Rectal smooth muscle tissue (tissue), 1 donor: ENCODE data around the gene GLTP.
A peak's percentile ranks its signal among the peaks of the same experiment; 100 is the strongest.

Experiments used
- H3K27ac ChIP-seq: one replicate; pipeline ENCODE4 v1.7.0; 2013; ENCODE audit warnings: low read depth, low read length, inconsistent platforms
- H3K27me3 ChIP-seq: one replicate; pipeline ENCODE4 v1.7.0; 2013; ENCODE audit warnings: low read length; ENCODE audit not compliant: control insufficient read depth, insufficient read depth
- H3K36me3 ChIP-seq: one replicate; pipeline ENCODE4 v1.7.0; 2013; ENCODE audit warnings: low read length; ENCODE audit not compliant: control insufficient read depth, insufficient read depth
- H3K4me1 ChIP-seq: one replicate; pipeline ENCODE4 v1.7.0; 2013; ENCODE audit warnings: low read length; ENCODE audit not compliant: control insufficient read depth, insufficient read depth
- H3K4me3 ChIP-seq: one replicate; pipeline ENCODE4 v1.7.0; 2013; ENCODE audit warnings: low read length
- H3K9ac ChIP-seq: one replicate; pipeline ENCODE4 v1.7.0; 2013; ENCODE audit warnings: low read length

GLTP gene

GRCh38 chr12:109919456-109919855, 39.1 kb upstream of the GLTP start:
- Histone ChIP-seq H3K4me1 (no peaks in the 10 kb centered on the region), H3K27ac (no peak overlapping the region), H3K27me3 (no peaks in the 10 kb centered on the region), H3K4me3 (no peak overlapping the region), H3K9ac (no peak overlapping the region), H3K36me3 (peaks cover 29% of the 10 kb centered on the region)

- H3K27ac ChIP-seq: no peak overlapping the region
Observed at GRCh38 chr12:109916045-109916444, 35.7 kb upstream of the GLTP start.

GRCh38 chr12:109915171-109916040, 35.1 kb upstream of the GLTP start:
- Histone ChIP-seq H3K36me3 (peaks cover 44% of the 10 kb centered on the region), H3K9ac (no peak overlapping the region), H3K4me3 (no peak overlapping the region), H3K27me3 (no peaks in the 10 kb centered on the region), H3K27ac (no peak overlapping the region), H3K4me1 (no peaks in the 10 kb centered on the region)

More at GRCh38 chr12:109916045-109916444, 35.7 kb upstream of the GLTP start:
- no peak overlapping the region for H3K4me3 ChIP-seq
- peaks cover 46% of the 10 kb centered on the region for H3K36me3 ChIP-seq
- H3K27me3 ChIP-seq: no peaks in the 10 kb centered on the region
- no peaks in the 10 kb centered on the region for H3K4me1 ChIP-seq
- H3K9ac ChIP-seq: no peak overlapping the region

GRCh38 chr12:109914461-109914860, 34.1 kb upstream of the GLTP start:
- H3K4me3 ChIP-seq: no peak overlapping the region
- no peak overlapping the region for H3K9ac ChIP-seq
- H3K27ac ChIP-seq: no peak overlapping the region
- H3K27me3 ChIP-seq: no peaks in the 10 kb centered on the region
- no peaks in the 10 kb centered on the region for H3K4me1 ChIP-seq
- H3K36me3 ChIP-seq: peaks cover 44% of the 10 kb centered on the region

GRCh38 chr12:109912855-109913321, 32.5 kb upstream of the GLTP start:
- Histone ChIP-seq H3K4me3 (no peak overlapping the region), H3K27ac (peak overlapping the region; percentile 27), H3K27me3 (no peaks in the 10 kb centered on the region), H3K9ac (no peak overlapping the region), H3K36me3 (peaks cover 56% of the 10 kb centered on the region), H3K4me1 (no peaks in the 10 kb centered on the region)

- no peaks in the 10 kb centered on the region for H3K4me1 ChIP-seq
- H3K4me3 ChIP-seq: no peak overlapping the region
- no peaks in the 10 kb centered on the region for H3K27me3 ChIP-seq
- H3K36me3 ChIP-seq: peaks cover 65% of the 10 kb centered on the region
- no peak overlapping the region for H3K9ac ChIP-seq
- no peak overlapping the region for H3K27ac ChIP-seq
Observed at GRCh38 chr12:109910969-109911348, 30.6 kb upstream of the GLTP start.

- H3K9ac ChIP-seq: no peak overlapping the region
- H3K4me3 ChIP-seq: no peak overlapping the region
- H3K36me3 ChIP-seq: peaks cover 62% of the 10 kb centered on the region
Observed at GRCh38 chr12:109910254-109910968, 30.1 kb upstream of the GLTP start.

GRCh38 chr12:109905301-109905700, 25.0 kb upstream of the GLTP start:
- Histone ChIP-seq H3K4me3 (no peak overlapping the region), H3K36me3 (peaks cover 46% of the 10 kb centered on the region)

More at GRCh38 chr12:109910254-109910968, 30.1 kb upstream of the GLTP start:
- no peaks in the 10 kb centered on the region for H3K27me3 ChIP-seq
- H3K27ac ChIP-seq: no peak overlapping the region
- no peaks in the 10 kb centered on the region for H3K4me1 ChIP-seq

GRCh38 chr12:109902891-109903418, 22.6 kb upstream of the GLTP start:
- peaks cover 34% of the 10 kb centered on the region for H3K36me3 ChIP-seq
- no peaks in the 10 kb centered on the region for H3K27me3 ChIP-seq

More at GRCh38 chr12:109905301-109905700, 25.0 kb upstream of the GLTP start:
- Histone ChIP-seq H3K9ac (no peak overlapping the region), H3K27ac (no peak overlapping the region), H3K27me3 (no peaks in the 10 kb centered on the region), H3K4me1 (peaks cover 8% of the 10 kb centered on the region)

GRCh38 chr12:109900752-109901580, 20.6 kb upstream of the GLTP start:
- Histone ChIP-seq H3K9ac (peak overlapping the region; percentile 68), H3K27me3 (no peaks in the 10 kb centered on the region), H3K27ac (peak overlapping the region; percentile 78), H3K36me3 (peaks cover 16% of the 10 kb centered on the region), H3K4me1 (peaks cover 8% of the 10 kb centered on the region), H3K4me3 (peak overlapping the region; percentile 85)

More at GRCh38 chr12:109902891-109903418, 22.6 kb upstream of the GLTP start:
- peaks cover 8% of the 10 kb centered on the region for H3K4me1 ChIP-seq
- no peak overlapping the region for H3K9ac ChIP-seq
- H3K4me3 ChIP-seq: no peak overlapping the region
- no peak overlapping the region for H3K27ac ChIP-seq

GRCh38 chr12:109899783-109900751, 19.7 kb upstream of the GLTP start, which contains the start of gene TCHP:
Gene TCHP (plus strand): TSS chr12:109900274. CDS start chr12:109903027, 2,753 bp downstream.
- Histone ChIP-seq H3K27me3 (no peaks in the 10 kb centered on the region), H3K27ac (peak within 1 kb of the TSS; percentile 78), H3K9ac (peak within 1 kb of the TSS; percentile 68), H3K4me3 (peak within 1 kb of the TSS; percentile 85), H3K36me3 (peaks cover 14% of the 10 kb centered on the region), H3K4me1 (peaks cover 8% of the 10 kb centered on the region)
